Esophagus mucosa (tissue), 1 donor: Measurements from ENCODE around the gene MSRB3. TPM values are rescaled to one million over a fixed set of nuclear protein-coding genes. Genes with fewer than 3 reads are reported as not detected.

Experiments
- ATAC-seq: fragments of 200-7000 bp; cut with Tn5 transposase; one replicate; pipeline ENCODE4 v1.9.1; 2020
- total RNA-seq: library from RNA; stranded (reverse); gene quantifications from one replicate; pipeline ENCODE4 v1.2.4, GENCODE V29; 2023
- donor health status: DM: yes; HTN: yes; CAD: no.

Gene MSRB3
- total RNA-seq, 1 donor from 2014 or later: 3.6 TPM

DNA sequence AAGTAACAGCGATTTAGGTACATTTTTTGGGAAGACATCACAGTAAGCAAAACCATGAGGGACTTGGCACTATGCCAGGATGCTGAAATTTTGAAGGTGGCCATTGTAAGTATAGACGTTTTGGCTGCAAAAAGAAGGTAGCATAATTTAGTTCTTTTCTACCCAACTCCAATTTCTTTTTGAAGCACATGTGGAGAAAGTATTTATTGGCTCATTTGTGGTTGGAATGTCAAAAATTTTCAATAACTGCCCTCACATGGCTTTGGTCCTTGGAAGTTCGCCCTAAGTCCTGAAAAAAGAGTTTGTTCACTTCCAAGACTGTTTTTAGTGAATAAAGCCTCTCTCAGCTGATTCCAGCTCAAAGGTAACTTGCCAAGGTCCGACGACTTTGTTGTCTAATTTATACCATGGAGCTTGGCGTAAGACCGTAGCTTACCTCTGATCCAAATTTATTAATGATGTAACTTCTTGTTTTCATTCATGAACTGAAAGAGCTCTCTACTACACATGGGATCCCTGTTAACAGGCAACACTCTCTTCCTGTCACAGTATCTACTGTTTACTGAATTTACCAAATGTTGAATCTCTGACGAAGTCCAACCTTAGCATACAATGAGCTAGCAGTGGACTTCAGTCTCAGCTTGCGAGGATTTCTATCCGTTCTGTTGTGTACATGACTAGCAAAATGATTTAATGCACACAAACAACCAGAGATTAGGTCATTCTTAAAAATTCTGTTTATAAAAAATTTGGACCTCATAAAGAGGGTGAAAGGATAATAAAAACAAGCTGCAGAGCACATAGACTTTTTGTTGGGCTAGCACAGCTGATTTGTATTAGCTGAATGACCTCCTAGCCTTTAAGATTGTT, 49.0 kb downstream of the MSRB3 start:
- no peak for ATAC-seq

- no peak for ATAC-seq
Observed at GRCh38 chr12:65329721-65330120, 51.2 kb downstream of the MSRB3 start.

GRCh38 chr12:65330331-65330730, 51.8 kb downstream of the MSRB3 start:
- ATAC-seq: no peak

- ATAC-seq: no peak
Observed at GRCh38 chr12:65331456-65331855, 53.0 kb downstream of the MSRB3 start.

GRCh38 chr12:65333649-65334048, 55.2 kb downstream of the MSRB3 start:
- ATAC-seq: no peak

- ATAC-seq: no peak
Observed at GRCh38 chr12:65334521-65334920, 56.0 kb downstream of the MSRB3 start.

DNA sequence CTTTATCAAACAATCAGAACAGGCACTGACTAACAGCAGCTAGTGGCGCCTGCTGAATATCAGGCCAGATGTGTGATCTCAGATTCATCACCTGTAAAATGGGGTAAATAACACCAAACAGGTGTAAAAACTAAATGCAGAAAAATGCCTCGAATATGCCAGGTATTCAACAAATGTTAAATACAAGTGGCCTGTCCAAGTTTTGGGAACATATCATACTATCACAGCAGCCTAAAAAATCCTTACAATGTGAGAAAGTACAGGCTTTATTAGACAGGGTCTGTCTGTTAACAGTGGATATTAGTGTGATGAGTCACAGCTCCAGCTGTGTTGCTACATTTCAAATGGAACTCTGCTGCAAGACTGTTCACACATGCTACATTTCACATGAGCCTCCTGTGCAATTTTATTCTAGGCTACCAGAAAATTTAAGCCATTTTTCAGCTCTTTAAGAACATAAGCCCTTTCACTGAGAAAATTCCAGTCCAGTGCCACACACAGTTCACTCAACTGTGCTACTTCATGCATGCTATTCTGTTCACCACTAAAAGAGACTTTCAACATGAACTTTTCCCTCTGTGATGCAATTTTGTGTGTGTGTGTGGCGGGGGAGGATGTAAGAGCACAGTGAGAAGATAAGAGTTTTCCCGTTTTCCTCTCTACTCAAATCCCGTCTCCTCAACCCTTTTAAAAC, 56.7 kb downstream of the MSRB3 start:
- no peak for ATAC-seq

DNA sequence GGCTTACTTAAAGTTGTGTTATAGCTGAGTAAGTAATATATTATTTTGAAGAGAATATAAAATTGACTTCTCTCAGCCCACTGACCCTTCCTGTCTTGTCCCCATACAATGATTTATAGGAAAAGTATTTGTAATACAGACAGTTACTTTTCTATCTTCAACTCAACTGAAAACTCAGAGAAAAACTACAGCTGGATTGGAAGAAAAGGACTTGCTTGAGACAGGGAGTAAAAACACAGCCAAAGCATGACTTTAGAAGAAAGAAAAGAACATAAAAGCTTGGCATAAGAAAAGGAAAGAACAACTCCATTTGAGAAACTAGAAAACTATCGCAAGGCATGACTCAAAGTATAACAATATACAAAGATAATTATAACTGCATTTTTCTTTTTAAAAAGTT, 57.5 kb downstream of the MSRB3 start:
- ATAC-seq: no peak

- no peak for ATAC-seq
Observed at GRCh38 chr12:65339161-65339560, 60.7 kb downstream of the MSRB3 start.

DNA sequence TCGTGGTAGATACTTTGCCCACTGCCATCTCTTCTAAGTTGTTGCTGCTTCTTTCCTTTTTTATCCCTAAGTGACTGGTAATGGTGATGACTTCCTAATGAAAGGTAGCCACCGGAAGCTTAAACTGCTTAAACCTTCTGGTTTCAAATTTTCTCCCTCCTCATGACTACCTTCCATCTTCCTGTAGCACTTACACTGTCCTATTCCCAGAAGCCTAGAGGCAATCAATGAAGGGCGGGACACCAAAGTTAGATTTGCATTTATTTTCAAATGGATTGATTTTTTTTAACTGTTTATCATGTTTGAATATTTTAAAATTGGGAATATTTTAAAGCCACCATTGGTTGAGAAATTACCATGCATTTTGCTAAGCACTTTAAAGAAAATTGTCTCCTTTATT, 64.7 kb downstream of the MSRB3 start:
- ATAC-seq: no peak

GRCh38 chr12:65343801-65344200, 65.3 kb downstream of the MSRB3 start:
- ATAC-seq: no peak

- ATAC-seq: no peak
Observed at GRCh38 chr12:65355461-65355860, 77.0 kb downstream of the MSRB3 start.

DNA sequence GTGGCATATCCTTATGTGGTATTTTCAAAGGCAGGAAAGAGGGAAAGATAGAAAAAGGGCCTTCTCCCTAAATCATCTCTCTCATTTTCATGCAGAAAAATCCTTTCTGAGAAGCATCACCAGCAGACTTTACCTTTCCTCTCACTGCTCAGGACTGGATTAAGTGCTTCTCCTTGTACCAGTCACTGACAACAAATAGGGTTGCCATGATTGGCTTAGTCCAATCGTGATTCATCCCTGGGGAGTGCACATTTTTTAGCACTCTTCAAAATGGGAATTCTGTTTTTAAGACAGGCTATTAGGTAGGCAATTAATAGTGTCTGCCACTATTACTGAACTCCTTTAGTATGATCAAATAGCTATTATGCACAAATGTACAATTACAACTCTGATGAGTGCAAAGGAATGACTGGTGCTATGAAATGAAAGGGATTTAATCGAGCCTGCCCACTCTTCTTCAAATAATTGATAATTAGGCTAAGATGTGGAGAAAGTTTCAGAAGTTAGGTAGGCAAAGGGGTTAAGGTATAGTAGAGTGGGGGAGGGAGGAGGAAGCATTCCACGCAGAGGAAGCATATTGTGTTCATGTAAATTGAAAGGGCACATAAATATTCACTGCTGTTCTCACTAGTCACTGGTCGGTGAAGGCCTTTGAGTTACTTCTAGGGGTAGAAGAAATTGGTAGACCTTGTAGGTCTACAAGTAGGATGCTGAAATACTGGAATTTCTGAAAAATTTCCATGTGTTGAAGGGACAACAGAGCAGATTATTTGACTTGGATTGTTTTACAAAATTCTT, 84.0 kb downstream of the MSRB3 start:
- no peak for ATAC-seq

DNA sequence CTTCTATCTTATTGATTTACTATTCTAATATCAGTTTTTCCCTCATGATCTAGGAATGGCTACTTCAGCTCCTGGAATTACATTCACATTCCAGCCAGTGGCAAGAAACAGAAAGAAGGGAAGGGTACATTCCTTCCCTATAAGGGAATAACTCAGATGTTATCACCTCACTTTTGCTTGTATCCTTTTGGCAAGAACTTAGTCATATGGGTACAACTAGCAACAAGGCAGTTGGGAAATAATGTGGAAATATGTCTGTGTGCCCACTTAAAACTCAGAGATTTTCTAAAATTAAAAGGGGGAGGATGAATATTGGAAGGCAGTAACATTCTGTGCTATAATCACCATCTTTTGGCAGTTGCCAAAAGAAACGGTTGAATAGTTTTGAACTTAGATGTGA, 85.6 kb downstream of the MSRB3 start:
- no peak for ATAC-seq

GRCh38 chr12:65367396-65367795, 88.9 kb downstream of the MSRB3 start:
- no peak for ATAC-seq

- no peak for ATAC-seq
Observed at GRCh38 chr12:65368055-65368454, 89.6 kb downstream of the MSRB3 start.

- ATAC-seq: no peak
Observed at GRCh38 chr12:65372574-65372973, 94.1 kb downstream of the MSRB3 start.

DNA sequence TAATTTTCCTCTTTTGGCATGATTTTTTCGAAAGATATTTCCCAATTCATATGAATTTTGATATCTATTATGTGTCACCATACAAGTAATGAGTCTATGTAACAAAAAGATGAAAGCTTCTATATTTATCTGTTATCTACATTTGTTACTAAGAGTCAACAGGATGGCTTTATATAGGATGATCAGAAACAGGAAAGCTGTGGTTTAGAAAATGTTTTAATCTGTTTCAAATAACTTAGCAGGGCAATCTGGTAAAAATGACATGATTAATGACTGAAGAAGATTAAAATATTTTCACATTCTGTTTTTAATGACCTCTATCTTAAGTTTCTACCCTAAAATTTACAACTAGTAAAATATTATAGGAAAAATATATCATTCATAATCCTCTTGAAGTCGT, 105.8 kb downstream of the MSRB3 start:
- no peak for ATAC-seq

GRCh38 chr12:65387396-65387795, 108.9 kb downstream of the MSRB3 start:
- ATAC-seq: no peak

DNA sequence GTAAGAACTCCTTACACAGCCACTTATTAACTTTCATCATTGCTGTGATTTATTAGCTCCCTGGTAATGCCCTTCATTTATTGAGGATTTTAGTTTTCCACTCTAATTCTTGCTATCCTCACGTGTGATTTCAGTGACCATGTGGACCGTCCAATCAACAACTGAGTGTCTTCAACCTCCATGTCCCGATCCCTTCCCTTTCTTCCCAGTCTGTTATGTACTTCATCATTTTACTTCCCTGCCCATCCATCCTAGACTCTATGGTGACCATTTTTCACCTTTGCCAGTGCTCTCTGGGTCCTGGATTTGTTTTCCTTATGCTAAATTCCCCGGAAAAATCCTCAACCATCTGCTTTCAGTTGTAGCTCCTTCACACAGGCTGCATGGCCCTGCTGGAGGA, 111.0 kb downstream of the MSRB3 start:
- ATAC-seq: no peak

DNA sequence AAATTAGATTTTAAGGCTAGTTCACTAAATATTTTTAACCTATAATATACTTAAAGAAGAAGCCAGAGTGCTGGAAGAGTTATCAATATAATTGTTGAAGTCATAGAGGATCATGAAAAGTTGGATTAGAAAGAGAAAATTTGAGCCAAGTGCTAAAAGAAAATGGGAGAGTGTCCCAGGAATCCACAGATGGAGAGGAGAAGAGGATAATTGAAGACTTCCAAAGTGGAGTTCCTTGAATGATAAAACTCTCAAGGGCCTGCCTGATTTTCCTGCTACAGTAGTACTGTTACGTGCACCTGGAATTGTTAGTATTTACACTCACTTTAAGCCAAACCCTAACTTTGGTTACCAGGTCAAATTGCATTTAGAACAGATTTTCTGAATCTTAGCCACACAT, 113.2 kb downstream of the MSRB3 start:
- ATAC-seq: no peak

DNA sequence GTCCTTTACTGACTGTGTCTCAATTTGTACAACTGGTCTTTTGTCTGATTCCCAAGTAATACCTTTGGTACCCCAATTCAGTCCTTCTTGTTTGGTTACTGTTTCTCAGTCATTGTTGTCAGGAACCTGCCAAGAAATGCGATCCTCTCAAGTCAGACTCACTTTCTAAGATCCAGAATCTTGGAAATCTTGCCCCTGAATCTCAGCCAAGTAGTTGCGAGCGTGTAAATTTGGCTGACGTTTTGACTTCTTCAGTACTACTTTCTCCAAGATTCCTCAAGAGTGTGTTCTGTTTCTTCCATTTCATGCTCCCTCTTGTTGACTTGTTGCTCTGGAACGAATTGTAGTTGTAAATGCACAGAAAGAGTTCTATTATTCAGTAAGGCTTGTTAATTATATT, 114.0 kb downstream of the MSRB3 start:
- no peak for ATAC-seq

DNA sequence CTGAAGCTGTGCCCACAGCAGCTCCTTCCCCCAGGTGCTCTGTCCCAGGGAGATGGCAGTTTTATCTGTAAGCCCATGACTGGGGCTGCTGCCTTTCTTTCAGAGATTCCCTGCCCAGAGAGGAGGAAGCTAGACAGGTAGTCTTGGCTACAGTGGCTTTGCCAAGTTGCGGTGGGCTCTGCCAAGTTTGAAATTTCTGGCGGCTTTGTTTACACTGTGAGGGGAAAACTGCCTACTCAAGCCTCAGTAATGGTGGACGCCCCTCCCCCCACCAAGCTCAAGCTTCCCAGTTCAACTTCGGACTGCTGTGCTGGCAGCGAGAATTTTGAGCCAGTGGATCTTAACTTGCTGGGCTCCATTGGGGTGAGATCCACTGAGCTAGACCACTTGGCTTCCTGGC, 124.7 kb downstream of the MSRB3 start:
- no peak for ATAC-seq
